Measurements from ENCODE around the gene HMX1. TPM values are rescaled to one million over a fixed set of nuclear protein-coding genes. Genes with fewer than 3 reads are reported as not detected.

HMX1 gene
- total RNA-seq, 1 donor, result not detected

- H3K9me3 ChIP-seq (ENCODE audit: low read depth, low read length), result no peaks in the 10 kb centered on the region
- H3K27ac ChIP-seq (ENCODE audit: low read depth, low read length), result no peak overlapping the region
- peaks cover 46% of the 10 kb centered on the region for H3K27me3 ChIP-seq (ENCODE audit: insufficient read depth, low read length)
- H3K4me3 ChIP-seq (ENCODE audit: insufficient read depth, low read length), result no peak overlapping the region
- no peak overlapping the region for H2AFZ ChIP-seq (ENCODE audit: low read length)
- H3K4me1 ChIP-seq (ENCODE audit: insufficient read depth, low read length), result no peaks in the 10 kb centered on the region
- TF ChIP-seq, protein P1, sequence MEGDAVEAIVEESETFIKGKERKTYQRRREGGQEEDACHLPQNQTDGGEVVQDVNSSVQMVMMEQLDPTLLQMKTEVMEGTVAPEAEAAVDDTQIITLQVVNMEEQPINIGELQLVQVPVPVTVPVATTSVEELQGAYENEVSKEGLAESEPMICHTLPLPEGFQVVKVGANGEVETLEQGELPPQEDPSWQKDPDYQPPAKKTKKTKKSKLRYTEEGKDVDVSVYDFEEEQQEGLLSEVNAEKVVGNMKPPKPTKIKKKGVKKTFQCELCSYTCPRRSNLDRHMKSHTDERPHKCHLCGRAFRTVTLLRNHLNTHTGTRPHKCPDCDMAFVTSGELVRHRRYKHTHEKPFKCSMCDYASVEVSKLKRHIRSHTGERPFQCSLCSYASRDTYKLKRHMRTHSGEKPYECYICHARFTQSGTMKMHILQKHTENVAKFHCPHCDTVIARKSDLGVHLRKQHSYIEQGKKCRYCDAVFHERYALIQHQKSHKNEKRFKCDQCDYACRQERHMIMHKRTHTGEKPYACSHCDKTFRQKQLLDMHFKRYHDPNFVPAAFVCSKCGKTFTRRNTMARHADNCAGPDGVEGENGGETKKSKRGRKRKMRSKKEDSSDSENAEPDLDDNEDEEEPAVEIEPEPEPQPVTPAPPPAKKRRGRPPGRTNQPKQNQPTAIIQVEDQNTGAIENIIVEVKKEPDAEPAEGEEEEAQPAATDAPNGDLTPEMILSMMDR (IDR thresholded peaks at IDR 0.05; ENCODE audit: extremely low read depth, low read depth, low read length), result no peak
- H3K79me2 ChIP-seq (ENCODE audit: insufficient read depth, low read length), result no peaks in the 10 kb centered on the region
- no peaks in the 10 kb centered on the region for H3K36me3 ChIP-seq (ENCODE audit: insufficient read depth, low read length)
- no peaks in the 10 kb centered on the region for H4K20me1 ChIP-seq (ENCODE audit: insufficient read depth, low read length)
- no peak for DNase-seq (ENCODE audit: insufficient read length, low spot score, missing footprints)
- no peak overlapping the region for H3K4me2 ChIP-seq (ENCODE audit: insufficient read depth, low read length)
Measured at GRCh38 chr4:8854016-8854415, 17.6 kb downstream of the HMX1 start.

- TF ChIP-seq, protein P1 (IDR thresholded peaks at IDR 0.05; ENCODE audit: extremely low read depth, low read depth, low read length), result no peak
- H3K27me3 ChIP-seq (ENCODE audit: insufficient read depth, low read length), result peaks cover 39% of the 10 kb centered on the region
- no peaks in the 10 kb centered on the region for H3K4me1 ChIP-seq (ENCODE audit: insufficient read depth, low read length)
Measured at GRCh38 chr4:8853249-8853648, 18.4 kb downstream of the HMX1 start.

GRCh38 chr4:8852118-8852704, 19.4 kb downstream of the HMX1 start:
- H4K20me1 ChIP-seq (ENCODE audit: insufficient read depth, low read length), result no peaks in the 10 kb centered on the region
- no peak overlapping the region for H2AFZ ChIP-seq (ENCODE audit: low read length)
- no peaks in the 10 kb centered on the region for H3K4me1 ChIP-seq (ENCODE audit: insufficient read depth, low read length)
- H3K27me3 ChIP-seq (ENCODE audit: insufficient read depth, low read length), result peaks cover 28% of the 10 kb centered on the region
- TF ChIP-seq, protein P1 (IDR thresholded peaks at IDR 0.05; ENCODE audit: extremely low read depth, low read depth, low read length), result no peak
- no peaks in the 10 kb centered on the region for H3K79me2 ChIP-seq (ENCODE audit: insufficient read depth, low read length)
- H3K27ac ChIP-seq (ENCODE audit: low read depth, low read length), result no peak overlapping the region
- no peak overlapping the region for H3K4me2 ChIP-seq (ENCODE audit: insufficient read depth, low read length)
- no peaks in the 10 kb centered on the region for H3K9me3 ChIP-seq (ENCODE audit: low read depth, low read length)
- H3K36me3 ChIP-seq (ENCODE audit: insufficient read depth, low read length), result no peaks in the 10 kb centered on the region
- H3K4me3 ChIP-seq (ENCODE audit: insufficient read depth, low read length), result no peak overlapping the region
- peak; percentile 58 for DNase-seq (ENCODE audit: insufficient read length, low spot score, missing footprints)

More at GRCh38 chr4:8853249-8853648, 18.4 kb downstream of the HMX1 start:
- Histone ChIP-seq H3K36me3 (ENCODE audit: insufficient read depth, low read length) (no peaks in the 10 kb centered on the region), H3K79me2 (ENCODE audit: insufficient read depth, low read length) (no peaks in the 10 kb centered on the region), H3K27ac (ENCODE audit: low read depth, low read length) (no peak overlapping the region), H3K9me3 (ENCODE audit: low read depth, low read length) (no peaks in the 10 kb centered on the region), H4K20me1 (ENCODE audit: insufficient read depth, low read length) (no peaks in the 10 kb centered on the region), H3K4me3 (ENCODE audit: insufficient read depth, low read length) (no peak overlapping the region), H2AFZ (ENCODE audit: low read length) (no peak overlapping the region), H3K4me2 (ENCODE audit: insufficient read depth, low read length) (no peak overlapping the region)
- DNase-seq (ENCODE audit: insufficient read length, low spot score, missing footprints), result no peak

DNA sequence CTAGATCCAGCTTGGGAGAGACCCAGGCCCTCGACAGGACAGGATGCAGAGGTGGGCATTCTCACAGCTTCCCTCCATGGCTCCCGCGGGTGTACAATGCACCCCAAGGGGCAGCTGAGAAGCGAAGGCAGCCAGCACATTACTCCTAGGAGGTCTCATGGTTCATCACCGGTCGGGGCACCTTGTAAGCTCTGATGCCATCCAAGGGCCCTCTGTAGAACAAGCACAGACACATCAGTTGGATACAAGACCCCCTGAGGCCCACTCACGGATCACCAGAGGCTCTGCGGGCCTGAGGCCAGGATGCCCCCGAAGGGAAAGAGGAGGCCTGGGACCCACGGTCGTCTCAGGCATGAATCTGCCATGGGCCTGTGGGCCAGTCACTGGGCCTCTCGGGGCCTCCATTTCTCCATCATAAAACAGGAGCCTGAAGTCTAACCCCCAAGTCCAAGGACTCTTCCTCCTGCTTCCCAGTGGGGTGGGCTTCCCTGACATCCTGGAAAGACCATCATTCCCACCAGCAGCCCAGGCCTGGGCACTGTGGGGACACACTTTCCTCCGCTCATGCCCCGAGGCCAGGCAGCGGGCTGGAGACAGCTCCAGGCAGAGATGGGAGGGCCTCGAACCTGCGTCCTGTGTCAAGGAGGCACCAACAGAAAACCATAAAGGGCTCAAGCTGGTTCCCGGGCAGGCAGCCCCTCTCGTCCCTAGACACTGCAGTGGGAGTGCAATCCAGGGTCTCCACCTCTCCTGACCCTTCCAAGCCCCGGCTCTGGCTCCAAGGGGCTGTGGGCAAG, 20.1 kb downstream of the HMX1 start:
- H3K4me1 ChIP-seq (ENCODE audit: insufficient read depth, low read length), result no peaks in the 10 kb centered on the region
- no peaks in the 10 kb centered on the region for H4K20me1 ChIP-seq (ENCODE audit: insufficient read depth, low read length)
- H3K27me3 ChIP-seq (ENCODE audit: insufficient read depth, low read length), result peaks cover 23% of the 10 kb centered on the region
- TF ChIP-seq, protein P1 (IDR thresholded peaks at IDR 0.05; ENCODE audit: extremely low read depth, low read depth, low read length), result no peak
- no peak overlapping the region for H3K4me2 ChIP-seq (ENCODE audit: insufficient read depth, low read length)
- H3K4me3 ChIP-seq (ENCODE audit: insufficient read depth, low read length), result no peak overlapping the region
- H3K79me2 ChIP-seq (ENCODE audit: insufficient read depth, low read length), result no peaks in the 10 kb centered on the region
- H3K27ac ChIP-seq (ENCODE audit: low read depth, low read length), result no peak overlapping the region
- peak; percentile 58 for DNase-seq (ENCODE audit: insufficient read length, low spot score, missing footprints)
- H2AFZ ChIP-seq (ENCODE audit: low read length), result no peak overlapping the region
- H3K9me3 ChIP-seq (ENCODE audit: low read depth, low read length), result no peaks in the 10 kb centered on the region
- no peaks in the 10 kb centered on the region for H3K36me3 ChIP-seq (ENCODE audit: insufficient read depth, low read length)
